SK-N-SH treated with all-trans-retinoic acid at 6 μM for 48 hours (cell line): ENCODE data around the gene ELFN1.

ENCODE experiments used
- ATAC-seq: fragments of 200-7000 bp; cut with Tn5 transposase; 3 replicates; pipeline ENCODE4 v1.9.1; 2020; ENCODE audit warnings: mild to moderate bottlenecking, moderate library complexity
- ARNTL ChIP-seq: fragments of 450-650 bp; formaldehyde crosslinking; IDR thresholded peaks from 2 replicates; pipeline ENCODE4 v1.5.0; 2020; ENCODE audit warnings: low read depth, mild to moderate bottlenecking, moderate library complexity, borderline replicate concordance
- BACH2 ChIP-seq: fragments of 250-450 bp; sonication (Bioruptor Pico); IDR thresholded peaks from 2 replicates; pipeline ENCODE4 v1.9.0; 2021; ENCODE audit warnings: mild to moderate bottlenecking, borderline replicate concordance
- CSDC2 ChIP-seq: fragments of 250-450 bp; sonication (Bioruptor Pico); IDR thresholded peaks from 2 replicates; pipeline ENCODE4 v1.5.0; 2020; ENCODE audit warnings: mild to moderate bottlenecking, moderate library complexity
- ESRRG ChIP-seq: fragments of 250-450 bp; sonication (Bioruptor Pico); IDR thresholded peaks from 2 replicates; pipeline ENCODE4 v1.6.1; 2021; ENCODE audit warnings: mild to moderate bottlenecking
- ISL1 ChIP-seq: fragments of 250-450 bp; sonication (Bioruptor Pico); IDR thresholded peaks from 2 replicates; pipeline ENCODE4 v2.1.2; 2022; ENCODE audit warnings: mild to moderate bottlenecking, moderate library complexity
- PATZ1 ChIP-seq: fragments of 250-450 bp; sonication (Bioruptor Pico); IDR thresholded peaks from 2 replicates; pipeline ENCODE4 v1.8.0; 2020; ENCODE audit warnings: mild to moderate bottlenecking, moderate library complexity, borderline replicate concordance
- POU6F1 ChIP-seq: fragments of 250-450 bp; sonication (Bioruptor Pico); IDR thresholded peaks from 2 replicates; pipeline ENCODE4 v1.8.0; 2021; ENCODE audit warnings: low read depth, mild to moderate bottlenecking, moderate library complexity, borderline replicate concordance
- PPARA ChIP-seq: fragments of 250-450 bp; sonication (Bioruptor Pico); IDR thresholded peaks from 2 replicates; pipeline ENCODE4 v1.5.0; 2020; ENCODE audit warnings: mild to moderate bottlenecking, borderline replicate concordance
- RARB ChIP-seq: fragments of 250-450 bp; sonication (Bioruptor Pico); IDR thresholded peaks from 2 replicates; pipeline ENCODE4 v1.8.0; 2021; ENCODE audit warnings: mild to moderate bottlenecking, moderate library complexity
- SNAI2 ChIP-seq: fragments of 250-450 bp; sonication (Bioruptor Pico); IDR thresholded peaks from 2 replicates; pipeline ENCODE4 v1.5.0; 2020; ENCODE audit warnings: mild to moderate bottlenecking, moderate library complexity
- TCF4 ChIP-seq: fragments of 250-450 bp; sonication (Bioruptor Pico); IDR thresholded peaks from 2 replicates; pipeline ENCODE4 v1.8.0; 2021; ENCODE audit warnings: mild to moderate bottlenecking, moderate library complexity, borderline replicate concordance
- TOX ChIP-seq: fragments of 250-450 bp; sonication (Bioruptor Pico); IDR thresholded peaks from 2 replicates; pipeline ENCODE4 v1.8.0; 2021; ENCODE audit warnings: mild to moderate bottlenecking, moderate library complexity, borderline replicate concordance
- ZC3H10 ChIP-seq: fragments of 250-450 bp; sonication (Bioruptor Pico); IDR thresholded peaks from 2 replicates; pipeline ENCODE4 v1.5.1; 2021; ENCODE audit warnings: mild to moderate bottlenecking, moderate library complexity
- ZFP30 ChIP-seq: fragments of 450-650 bp; formaldehyde crosslinking; IDR thresholded peaks from 2 replicates; pipeline ENCODE4 v1.5.0; 2022; ENCODE audit warnings: mild to moderate bottlenecking, moderate library complexity
- ZNF565 ChIP-seq: fragments of 450-650 bp; formaldehyde crosslinking; conservative IDR thresholded peaks from 2 replicates; pipeline ENCODE4 v1.5.0; 2020; ENCODE audit warnings: low read depth, mild to moderate bottlenecking, moderate library complexity
- ZNF70 ChIP-seq: fragments of 450-650 bp; formaldehyde crosslinking; IDR thresholded peaks from 2 replicates; pipeline ENCODE4 v1.5.0; 2020; ENCODE audit warnings: mild to moderate bottlenecking, moderate library complexity
- ZNF8 ChIP-seq: fragments of 450-650 bp; formaldehyde crosslinking; IDR thresholded peaks from 2 replicates; pipeline ENCODE4 v1.5.0; 2020; ENCODE audit warnings: mild to moderate bottlenecking, moderate library complexity
- TF ChIP-seq, protein P1 (sequence below): fragments of 250-450 bp; sonication (Bioruptor Pico); IDR thresholded peaks from 2 replicates; pipeline ENCODE4 v1.5.0; 2020; ENCODE audit warnings: mild to moderate bottlenecking, moderate library complexity
- TF ChIP-seq, protein P2 (sequence below): fragments of 250-450 bp; sonication (Bioruptor Pico); IDR thresholded peaks from 2 replicates; pipeline ENCODE4 v1.5.1; 2020; ENCODE audit warnings: low read depth, mild to moderate bottlenecking, moderate library complexity

ELFN1 gene

DNA sequence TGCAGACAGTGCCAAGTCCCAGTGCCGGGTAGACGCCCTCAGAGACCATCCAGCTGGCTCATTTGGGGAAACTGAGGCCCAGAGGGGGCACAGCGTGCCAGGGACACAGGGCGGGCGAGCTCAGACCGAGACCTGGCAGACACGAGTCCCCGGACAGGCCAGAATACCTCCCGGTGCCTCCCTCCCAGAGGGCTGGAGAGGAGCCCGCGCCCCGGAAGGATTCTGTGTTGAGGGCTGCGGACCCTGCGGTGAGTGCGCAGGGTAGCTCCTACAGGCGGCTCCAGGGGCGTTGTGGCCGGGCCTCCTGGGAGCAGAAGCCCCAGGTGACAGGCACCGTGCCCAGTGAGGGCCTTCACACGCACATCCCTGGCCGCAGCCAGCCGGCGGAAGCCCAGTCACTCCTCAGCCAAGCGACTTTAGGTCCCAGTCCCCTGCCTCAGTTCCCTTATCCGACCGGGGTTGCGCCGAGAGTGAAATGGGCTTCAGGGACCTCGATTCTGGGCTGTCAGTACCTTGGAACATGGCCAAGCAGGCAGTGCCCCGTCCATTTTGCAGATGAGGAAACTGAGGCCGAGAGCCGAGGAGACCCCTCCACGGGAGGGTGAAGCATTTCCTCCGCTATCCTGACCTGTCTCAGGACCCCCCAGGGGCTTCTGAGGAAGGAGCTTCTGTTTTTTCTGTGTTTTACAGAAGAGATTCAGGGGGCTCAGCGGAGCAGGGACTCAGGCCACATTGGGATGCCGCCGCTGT, 73.6 kb downstream of the ELFN1 start (continued):
- no peak for TF ChIP-seq PATZ1 (CRISPR knock-in tag)

GRCh38 chr7:1744296-1745017, 74.4 kb downstream of the ELFN1 start:
- TF ChIP-seq RARB (CRISPR knock-in tag) (no peak), BACH2 (no peak), ZNF70 (no peak), ISL1 (CRISPR knock-in tag) (no peak), ESRRG (CRISPR knock-in tag) (no peak), ZFP30 (CRISPR knock-in tag) (no peak)

DNA sequence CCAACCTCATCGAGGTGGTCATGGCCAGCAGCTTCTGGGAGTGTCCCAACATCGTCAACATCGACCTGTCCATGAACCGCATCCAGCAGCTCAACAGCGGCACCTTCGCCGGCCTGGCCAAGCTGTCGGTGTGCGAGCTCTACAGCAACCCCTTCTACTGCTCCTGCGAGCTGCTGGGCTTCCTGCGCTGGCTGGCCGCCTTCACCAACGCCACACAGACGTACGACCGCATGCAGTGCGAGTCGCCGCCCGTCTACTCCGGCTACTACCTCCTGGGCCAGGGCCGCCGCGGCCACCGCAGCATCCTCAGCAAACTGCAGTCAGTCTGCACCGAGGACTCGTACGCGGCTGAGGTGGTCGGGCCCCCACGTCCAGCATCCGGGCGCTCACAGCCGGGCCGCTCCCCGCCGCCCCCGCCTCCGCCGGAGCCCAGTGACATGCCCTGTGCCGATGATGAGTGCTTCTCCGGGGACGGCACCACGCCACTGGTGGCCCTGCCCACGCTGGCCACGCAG, 75.0 kb downstream of the ELFN1 start:
- TF ChIP-seq, protein P1, sequence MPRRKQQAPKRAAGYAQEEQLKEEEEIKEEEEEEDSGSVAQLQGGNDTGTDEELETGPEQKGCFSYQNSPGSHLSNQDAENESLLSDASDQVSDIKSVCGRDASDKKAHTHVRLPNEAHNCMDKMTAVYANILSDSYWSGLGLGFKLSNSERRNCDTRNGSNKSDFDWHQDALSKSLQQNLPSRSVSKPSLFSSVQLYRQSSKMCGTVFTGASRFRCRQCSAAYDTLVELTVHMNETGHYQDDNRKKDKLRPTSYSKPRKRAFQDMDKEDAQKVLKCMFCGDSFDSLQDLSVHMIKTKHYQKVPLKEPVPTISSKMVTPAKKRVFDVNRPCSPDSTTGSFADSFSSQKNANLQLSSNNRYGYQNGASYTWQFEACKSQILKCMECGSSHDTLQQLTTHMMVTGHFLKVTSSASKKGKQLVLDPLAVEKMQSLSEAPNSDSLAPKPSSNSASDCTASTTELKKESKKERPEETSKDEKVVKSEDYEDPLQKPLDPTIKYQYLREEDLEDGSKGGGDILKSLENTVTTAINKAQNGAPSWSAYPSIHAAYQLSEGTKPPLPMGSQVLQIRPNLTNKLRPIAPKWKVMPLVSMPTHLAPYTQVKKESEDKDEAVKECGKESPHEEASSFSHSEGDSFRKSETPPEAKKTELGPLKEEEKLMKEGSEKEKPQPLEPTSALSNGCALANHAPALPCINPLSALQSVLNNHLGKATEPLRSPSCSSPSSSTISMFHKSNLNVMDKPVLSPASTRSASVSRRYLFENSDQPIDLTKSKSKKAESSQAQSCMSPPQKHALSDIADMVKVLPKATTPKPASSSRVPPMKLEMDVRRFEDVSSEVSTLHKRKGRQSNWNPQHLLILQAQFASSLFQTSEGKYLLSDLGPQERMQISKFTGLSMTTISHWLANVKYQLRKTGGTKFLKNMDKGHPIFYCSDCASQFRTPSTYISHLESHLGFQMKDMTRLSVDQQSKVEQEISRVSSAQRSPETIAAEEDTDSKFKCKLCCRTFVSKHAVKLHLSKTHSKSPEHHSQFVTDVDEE = no peak
- TF ChIP-seq ZNF70 (no peak), ZNF565 (CRISPR knock-in tag) (no peak), SNAI2 (CRISPR knock-in tag) (no peak), TCF4 (CRISPR knock-in tag) (no peak), POU6F1 (CRISPR knock-in tag) (no peak), ZC3H10 (CRISPR knock-in tag) (no peak), ESRRG (CRISPR knock-in tag) (no peak), ISL1 (CRISPR knock-in tag) (no peak), TOX (no peak), PATZ1 (CRISPR knock-in tag) (no peak), RARB (CRISPR knock-in tag) (no peak), CSDC2 (CRISPR knock-in tag) (no peak), PPARA (CRISPR knock-in tag) (no peak), ZNF8 (CRISPR knock-in tag) (no peak), ZFP30 (CRISPR knock-in tag) (no peak), ARNTL (CRISPR knock-in tag) (no peak)
- TF ChIP-seq, protein P2, sequence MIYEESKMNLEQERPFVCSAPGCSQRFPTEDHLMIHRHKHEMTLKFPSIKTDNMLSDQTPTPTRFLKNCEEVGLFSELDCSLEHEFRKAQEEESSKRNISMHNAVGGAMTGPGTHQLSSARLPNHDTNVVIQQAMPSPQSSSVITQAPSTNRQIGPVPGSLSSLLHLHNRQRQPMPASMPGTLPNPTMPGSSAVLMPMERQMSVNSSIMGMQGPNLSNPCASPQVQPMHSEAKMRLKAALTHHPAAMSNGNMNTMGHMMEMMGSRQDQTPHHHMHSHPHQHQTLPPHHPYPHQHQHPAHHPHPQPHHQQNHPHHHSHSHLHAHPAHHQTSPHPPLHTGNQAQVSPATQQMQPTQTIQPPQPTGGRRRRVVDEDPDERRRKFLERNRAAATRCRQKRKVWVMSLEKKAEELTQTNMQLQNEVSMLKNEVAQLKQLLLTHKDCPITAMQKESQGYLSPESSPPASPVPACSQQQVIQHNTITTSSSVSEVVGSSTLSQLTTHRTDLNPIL = no peak
- TF ChIP-seq, all 23 proteins: peak for 0
- no peak for ATAC-seq

More at GRCh38 chr7:1744296-1745017, 74.4 kb downstream of the ELFN1 start:
- ATAC-seq = no peak
